Measurements from ENCODE around the gene NOXRED1.

Gene NOXRED1

DNA sequence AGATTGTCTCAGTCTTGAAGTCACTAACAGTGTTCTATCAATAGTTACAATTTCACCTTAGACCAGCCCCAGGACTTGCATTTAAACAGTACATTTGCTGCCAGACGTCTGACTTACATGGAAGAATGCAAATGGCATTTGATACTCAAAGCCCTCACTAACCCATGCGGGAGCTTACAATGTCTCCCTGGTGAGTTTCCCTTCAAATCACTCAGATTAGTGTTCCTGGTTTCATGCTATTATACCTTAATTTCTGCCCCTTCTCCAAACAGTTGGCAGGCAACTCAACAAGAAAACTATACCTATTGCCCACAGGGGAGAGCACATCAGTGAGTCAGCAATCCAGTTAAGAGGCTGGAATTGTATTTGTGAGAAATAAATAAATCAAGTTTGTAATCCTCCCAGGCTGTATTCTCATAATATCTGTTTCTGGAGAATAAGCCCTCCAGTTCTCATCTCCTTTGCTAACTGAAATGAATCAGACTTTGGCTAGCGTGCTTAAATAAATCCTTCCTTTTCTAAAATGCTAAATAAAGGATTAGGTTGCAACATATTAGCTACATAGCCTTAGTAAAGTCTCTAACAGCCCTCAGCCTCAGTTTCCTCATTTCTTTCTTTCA, 78.8 kb downstream of the NOXRED1 start:
- no peak for DNase-seq (ENCODE audit: low read depth in 1 of 2, low spot score in 1 of 2)
